Measurements from ENCODE around the gene IL1RAPL1. TPM values are rescaled to one million over a fixed set of nuclear protein-coding genes. Genes with fewer than 3 reads are reported as not detected.
A peak's percentile ranks its signal among the peaks of the same experiment; 100 is the strongest.

The IL1RAPL1 gene
- polyA plus RNA-seq, 2 of the 4 experiments (the other 2 are of a cell fraction): not detected

GRCh38 chrX:29870608-29871007 lies 1283.4 kb downstream of the IL1RAPL1 start:
- Histone ChIP-seq H3K4me2 (no peak overlapping the region), H3K9me3 (no peaks in the 10 kb centered on the region), H3K4me1 (no peaks in the 10 kb centered on the region), H3K27ac (no peak overlapping the region), H3K4me3 (no peak overlapping the region)
- ATAC-seq: no peak
- no peak for FAIRE-seq
- 66% methylated on average over 3 of the region's 3 CpGs for WGBS (ENCODE audit: missing lambda C conversion rate)
- CTCF ChIA-PET: no interaction called here
- POLR2A ChIA-PET: no interaction called here
- no peak for TF ChIP-seq PBX3 (IDR thresholded peaks at IDR 0.05)
- TF ChIP-seq RARB (CRISPR knock-in tag; IDR thresholded peaks at IDR 0.05): no peak
- no peak for TF ChIP-seq HDAC2 (IDR thresholded peaks at IDR 0.05)
- no peak for TF ChIP-seq POLR2AphosphoS2 (conservative IDR thresholded peaks at IDR 0.05; ENCODE audit: low read length)
- TF ChIP-seq JUNB (IDR thresholded peaks at IDR 0.05): no peak
- no peak for TF ChIP-seq HOXB13 (CRISPR knock-in tag; IDR thresholded peaks at IDR 0.05; ENCODE audit: low read depth)
- no peak for TF ChIP-seq ZSCAN20 (CRISPR knock-in tag; IDR thresholded peaks at IDR 0.05)
- TF ChIP-seq NFE2L2 (conservative IDR thresholded peaks at IDR 0.05; ENCODE audit: low read length): no peak
- no peak for TF ChIP-seq MYC (IDR thresholded peaks at IDR 0.05; ENCODE audit: borderline replicate concordance, low read length)
- no peak for TF ChIP-seq EHF (CRISPR knock-in tag; IDR thresholded peaks at IDR 0.05)
- no peak for TF ChIP-seq ESRRA (IDR thresholded peaks at IDR 0.05; ENCODE audit: borderline replicate concordance, low read length)
- no peak for TF ChIP-seq MAX (IDR thresholded peaks at IDR 0.05)
- TF ChIP-seq HEYL (CRISPR knock-in tag; IDR thresholded peaks at IDR 0.05): no peak
- TF ChIP-seq RCOR1 (IDR thresholded peaks at IDR 0.05; ENCODE audit: low read depth, low read length): no peak
- TF ChIP-seq PHF8 (IDR thresholded peaks at IDR 0.05; ENCODE audit: borderline replicate concordance, low read depth): no peak
- TF ChIP-seq TP53 (CRISPR knock-in tag; IDR thresholded peaks at IDR 0.05): no peak
- TF ChIP-seq CBX8 (IDR thresholded peaks at IDR 0.05): no peak
- no peak for DNase-seq (ENCODE audit: low read depth in 1 of 2, low spot score in 1 of 2)

- Histone ChIP-seq H3K27ac (no peak overlapping the region), H3K4me1 (no peaks in the 10 kb centered on the region), H3K4me3 (no peak overlapping the region), H3K9me3 (no peaks in the 10 kb centered on the region), H3K4me2 (no peak overlapping the region)
- CTCF ChIA-PET: interaction anchor here (0.5 kb wide), 1 partner anchor 171 kb away, joined by 3 read pairs; no protein-coding TSS in a partner anchor
- POLR2A ChIA-PET: no interaction called here
- WGBS (ENCODE audit: missing lambda C conversion rate): 38% methylated on average over 2 of the region's 2 CpGs
- no peak for TF ChIP-seq MAZ (IDR thresholded peaks at IDR 0.05; ENCODE audit: borderline replicate concordance, low read depth, low read length)
- no peak for TF ChIP-seq RARB (CRISPR knock-in tag; IDR thresholded peaks at IDR 0.05)
- FAIRE-seq (peak; percentile 88), DNase-seq (ENCODE audit: low read depth in 1 of 2, low spot score in 1 of 2) (no peak), ATAC-seq (no peak)
Measured at GRCh38 chrX:29872831-29873230, 1285.6 kb downstream of the IL1RAPL1 start.

- WGBS (ENCODE audit: missing lambda C conversion rate): 72% methylated on average over 4 of the region's 4 CpGs
- Histone ChIP-seq H3K4me3 (no peak overlapping the region), H3K4me2 (no peak overlapping the region), H3K4me1 (no peaks in the 10 kb centered on the region), H3K27ac (no peak overlapping the region), H3K9me3 (no peaks in the 10 kb centered on the region)
- POLR2A ChIA-PET: no interaction called here
- CTCF ChIA-PET: no interaction called here
- FAIRE-seq (no peak), DNase-seq (ENCODE audit: low read depth in 1 of 2, low spot score in 1 of 2) (no peak), ATAC-seq (no peak)
- TF ChIP-seq NPAS2 (CRISPR knock-in tag; IDR thresholded peaks at IDR 0.05; ENCODE audit: borderline replicate concordance) (no peak), CBX2 (IDR thresholded peaks at IDR 0.05; ENCODE audit: borderline replicate concordance, low read depth) (no peak), E2F6 (IDR thresholded peaks at IDR 0.05; ENCODE audit: borderline replicate concordance, low read depth) (no peak), POLR2A (IDR thresholded peaks at IDR 0.05; ENCODE audit: low read length) (no peak), ZSCAN20 (CRISPR knock-in tag; IDR thresholded peaks at IDR 0.05) (no peak)
Measured at GRCh38 chrX:29876733-29877132, 1289.5 kb downstream of the IL1RAPL1 start.

GRCh38 chrX:29880977-29881376 lies 1293.7 kb downstream of the IL1RAPL1 start:
- TF ChIP-seq FOSL2 (IDR thresholded peaks at IDR 0.05): no peak
- no peak for TF ChIP-seq FOSL2 (CRISPR knock-in tag; IDR thresholded peaks at IDR 0.05)
- no peak for TF ChIP-seq JUN (IDR thresholded peaks at IDR 0.05)
- no peak for TF ChIP-seq NPAS2 (CRISPR knock-in tag; IDR thresholded peaks at IDR 0.05; ENCODE audit: borderline replicate concordance)
- no peak for TF ChIP-seq NFE2L2 (conservative IDR thresholded peaks at IDR 0.05; ENCODE audit: low read length)
- no peak for TF ChIP-seq E2F6 (IDR thresholded peaks at IDR 0.05; ENCODE audit: borderline replicate concordance, low read depth)
- TF ChIP-seq CTCF (IDR thresholded peaks at IDR 0.05): no peak
- no peak for TF ChIP-seq MAFK (IDR thresholded peaks at IDR 0.05; ENCODE audit: partially characterized antibody)
- TF ChIP-seq HOXB13 (CRISPR knock-in tag; IDR thresholded peaks at IDR 0.05; ENCODE audit: low read depth): no peak
- TF ChIP-seq HOXB5 (CRISPR knock-in tag; IDR thresholded peaks at IDR 0.05): no peak
- no peak for TF ChIP-seq CHD2 (IDR thresholded peaks at IDR 0.05; ENCODE audit: low read length, partially characterized antibody)
- CTCF ChIA-PET: no interaction called here
- FAIRE-seq (peak; percentile 78), DNase-seq (ENCODE audit: low read depth in 1 of 2, low spot score in 1 of 2) (no peak), ATAC-seq (no peak)
- H3K4me2 ChIP-seq: no peak overlapping the region
- H3K9me3 ChIP-seq: no peaks in the 10 kb centered on the region
- no peaks in the 10 kb centered on the region for H3K4me1 ChIP-seq
- H3K27ac ChIP-seq: no peak overlapping the region
- POLR2A ChIA-PET: no interaction called here
- 66% methylated on average over 3 of the region's 3 CpGs for WGBS (ENCODE audit: missing lambda C conversion rate)
- H3K4me3 ChIP-seq: no peak overlapping the region
